K562 (cell line): ENCODE data around the gene PNMA8C. TPM values are rescaled to one million over a fixed set of nuclear protein-coding genes. Genes with fewer than 3 reads are reported as not detected.

Experiments
- ATAC-seq: fragments of 200-7000 bp; cut with Tn5 transposase; 3 replicates; pipeline ENCODE4 v1.9.1; 2020; ENCODE audit warnings: moderate library complexity
- BruUV-seq: library from RNA; stranded (reverse); fragments of 400-500 nt; replicated peaks from 2 replicates; lab custom pipeline; 2021; lab: Mats Ljungman, UMichigan
- CTCF ChIA-PET: fragments of 300-600 bp; formaldehyde crosslinking; extraction: SDS; loops from one replicate; lab custom pipeline; 2021; ENCODE audit warnings: low intra/inter-chr PET ratio; lab: Yijun Ruan, JAX
- POLR2A ChIA-PET: fragments of 300-600, 350-650 bp; sonication (Branson Sonifier 250); formaldehyde crosslinking; extraction: SDS; loops from one replicate; lab custom pipeline; 2021; ENCODE audit warnings: antibody characterized with exemption, inconsistent platforms; lab: Yijun Ruan, JAX
- DNase-seq, 4 experiments: peaks; one replicate each; pipeline versions ENCODE4 v3.0.0 to v3.0.0-alpha.2; 2011 to 2018; ENCODE audit warnings: low spot score in 3 of 4, mixed read lengths in 3 of 4; ENCODE audit errors: extremely low read depth in 1 of 4
- FAIRE-seq: peaks from 2 replicates; lab custom pipeline; 2011; peaks lifted over from hg19 to GRCh38; lab: Jason Lieb, UNC
- H2AFZ ChIP-seq: 2 replicates; pipeline ENCODE4 v1.6.0; 2011; ENCODE audit warnings: low read depth, low read length, control low read depth, inconsistent platforms
- H3K27ac ChIP-seq: fragments of 200-600 bp; 3 replicates; pipeline ENCODE4 v1.8.0; 2011; ENCODE audit warnings: low read depth, mild to moderate bottlenecking, control low read depth, inconsistent platforms, low read length, moderate library complexity, mixed read lengths; ENCODE audit errors: extremely low read depth
- H3K27me3 ChIP-seq, 2 experiments: fragments of 300-600 bp in 1 of 2; 2 replicates in 1 of 2; 3 replicates in 1 of 2; pipeline versions ENCODE4 v1.6.0 to v1.8.0; 2011; ENCODE audit warnings: inconsistent platforms in 2 of 2, low read length in 2 of 2, mild to moderate bottlenecking in 1 of 2, mixed read lengths in 1 of 2, moderate library complexity in 1 of 2; ENCODE audit not compliant: control insufficient read depth in 2 of 2, insufficient read depth in 2 of 2
- H3K36me3 ChIP-seq: fragments of 300-600 bp; 3 replicates; pipeline ENCODE4 v1.8.0; 2011; ENCODE audit warnings: mild to moderate bottlenecking, low read length, inconsistent platforms; ENCODE audit not compliant: control insufficient read depth, insufficient read depth
- H3K4me1 ChIP-seq, 2 experiments: fragments of 200-600 bp in 1 of 2; replicated peaks in 1 of 2; 2 replicates in 1 of 2; 3 replicates in 1 of 2; pipeline versions ENCODE4 v1.5.1 to v1.8.0; 2011; ENCODE audit warnings: inconsistent platforms in 2 of 2, low read length in 2 of 2, mild to moderate bottlenecking in 1 of 2, mixed read lengths in 1 of 2, moderate library complexity in 1 of 2; ENCODE audit not compliant: control insufficient read depth in 2 of 2, insufficient read depth in 2 of 2
- H3K4me2 ChIP-seq: 2 replicates; pipeline ENCODE4 v1.6.1; 2011; ENCODE audit warnings: low read length, control low read depth, inconsistent platforms, mixed read lengths; ENCODE audit not compliant: insufficient read depth
- H3K4me3 ChIP-seq: fragments of 200-600 bp; sonication (generic), shearing (Covaris generic); 2 replicates; pipeline ENCODE4 v1.5.1; 2016; ENCODE audit warnings: control low read depth, inconsistent platforms
- H3K79me2 ChIP-seq: fragments of 200-600 bp; 3 replicates; pipeline ENCODE4 v1.8.0; 2011; ENCODE audit warnings: low read length, inconsistent platforms; ENCODE audit not compliant: control insufficient read depth, insufficient read depth
- H3K9ac ChIP-seq, 2 experiments: 2 replicates each; pipeline versions ENCODE4 v1.6.0 to v1.6.1; 2011; ENCODE audit warnings: low read depth in 2 of 2, low read length in 2 of 2, control low read depth in 1 of 2, inconsistent platforms in 1 of 2, mild to moderate bottlenecking in 1 of 2, mixed read lengths in 1 of 2; ENCODE audit not compliant: insufficient read depth in 1 of 2
- H3K9me1 ChIP-seq: one replicate; pipeline ENCODE4 v1.6.0; 2011; ENCODE audit warnings: inconsistent platforms, mild to moderate bottlenecking, low read length, moderate library complexity; ENCODE audit not compliant: control insufficient read depth, insufficient read depth
- H3K9me3 ChIP-seq: replicated peaks from 2 replicates; pipeline ENCODE4 v1.5.1; 2011; ENCODE audit warnings: low read depth, low read length, inconsistent platforms; ENCODE audit not compliant: control insufficient read depth, insufficient read depth
- H4K20me1 ChIP-seq: replicated peaks from 2 replicates; pipeline ENCODE4 v1.6.1; 2011; ENCODE audit warnings: low read length, inconsistent platforms, mixed read lengths; ENCODE audit not compliant: control insufficient read depth, insufficient read depth
- ARHGAP35 ChIP-seq: fragments of 450-650 bp; IDR thresholded peaks from 2 replicates; pipeline ENCODE4 v1.6.1; 2018; ENCODE audit not compliant: partially characterized antibody
- ARID3A ChIP-seq: IDR thresholded peaks from 2 replicates; pipeline ENCODE4 v1.6.1; 2012; ENCODE audit warnings: low read depth, low read length, improper control_type of control experiment, borderline replicate concordance
- CREB3L1 ChIP-seq: fragments of 450-650 bp; IDR thresholded peaks from 2 replicates; pipeline ENCODE4 v1.6.1; 2014; ENCODE audit warnings: low read depth, mild to moderate bottlenecking, moderate library complexity, borderline replicate concordance
- ERF ChIP-seq: fragments of 450-650 bp; formaldehyde crosslinking; IDR thresholded peaks from 2 replicates; pipeline ENCODE4 v1.4.0; 2020; ENCODE audit warnings: mild to moderate bottlenecking, mixed read lengths
- HLTF ChIP-seq: fragments of 450-650 bp; IDR thresholded peaks from 2 replicates; pipeline ENCODE4 v1.6.1; 2016
- ILF3 ChIP-seq: fragments of 450-650 bp; IDR thresholded peaks from 2 replicates; pipeline ENCODE4 v1.6.1; 2018; ENCODE audit warnings: antibody characterized with exemption, mild to moderate bottlenecking, moderate library complexity, borderline replicate concordance
- KDM1A ChIP-seq, 2 experiments: fragments of 450-650 bp; IDR thresholded peaks; 2 replicates each; pipeline ENCODE4 v1.6.1; 2016; ENCODE audit warnings: mild to moderate bottlenecking in 2 of 2
- KDM2B ChIP-seq: fragments of 250-450 bp; sonication (Bioruptor Pico); IDR thresholded peaks from 2 replicates; pipeline ENCODE4 v1.8.0; 2021; ENCODE audit warnings: mild to moderate bottlenecking, moderate library complexity
- MCM5 ChIP-seq: fragments of 450-650 bp; IDR thresholded peaks from 2 replicates; pipeline ENCODE4 v1.6.1; 2016; ENCODE audit warnings: low read depth
- PPARD ChIP-seq: fragments of 250-450 bp; sonication (Bioruptor Pico); IDR thresholded peaks from 2 replicates; pipeline ENCODE4 v1.8.0; 2022; ENCODE audit warnings: inconsistent platforms, mild to moderate bottlenecking, moderate library complexity
- TAL1 ChIP-seq: fragments of 450-650 bp; IDR thresholded peaks from 2 replicates; pipeline ENCODE4 v1.6.1; 2016; ENCODE audit warnings: mild to moderate bottlenecking
- ZNF212 ChIP-seq: fragments of 450-650 bp; formaldehyde crosslinking; IDR thresholded peaks from 2 replicates; pipeline ENCODE4 v1.4.0; 2020; ENCODE audit warnings: mild to moderate bottlenecking
- ZNF695 ChIP-seq: fragments of 450-650 bp; formaldehyde crosslinking; IDR thresholded peaks from 2 replicates; pipeline ENCODE4 v1.4.0; 2020; ENCODE audit warnings: mild to moderate bottlenecking, moderate library complexity
- WGBS: fragments of 100-300 bp; shearing (Covaris generic); methylation state at CpG from one replicate; pipeline ENCODE4 v1.1.6; 2016; ENCODE audit warnings: low coverage, mixed read lengths; ENCODE audit not compliant: insufficient coverage; ENCODE audit errors: missing lambda C conversion rate; 5-methylcytosine and 5-hydroxymethylcytosine counted together
- in situ Hi-C: fragments of 300-500 bp; cut with MboI; formaldehyde crosslinking; loops from 4 replicates; pipeline ENCODE4 v1.15.0; 2018; ENCODE audit warnings: inconsistent platforms, mixed read lengths
- intact Hi-C: fragments of 100-400 bp; cut with micrococcal nuclease; formaldehyde crosslinking; loops from 2 replicates; pipeline ENCODE4 v1.14.2; 2022
- polyA plus RNA-seq, 8 experiments: library from polyadenylated mRNA; depleted of rRNA in 4 of 8; stranded (reverse) in 5 of 8; unstranded in 3 of 8; fragments of >200 nt; fragmentation: Nextera tagmentation in 2 of 8; fragmentation: Illumina TruSeq in 1 of 8; extraction: Ambion mirVana in 2 of 8; extraction: Trizol in 1 of 8; gene quantifications; 2 replicates each; pipeline versions ENCODE4 v1.2.1 to v1.2.3, GENCODE V29; 2011 to 2014; ENCODE audit warnings: inconsistent platforms in 1 of 8, missing spikeins in 1 of 8
- total RNA-seq, 7 experiments: library from RNA; depleted of rRNA in 6 of 7; stranded (reverse); fragments of >200 nt in 6 of 7; fragmentation: Illumina TruSeq in 2 of 7; extraction: Trizol in 2 of 7; gene quantifications; 2 replicates each; pipeline versions ENCODE4 v1.2.1 to v1.2.3, GENCODE V29; 2011 to 2021; ENCODE audit warnings: low replicate concordance in 1 of 7
- TF ChIP-seq, protein P1 (sequence below), 2 experiments: fragments of 450-650 bp in 1 of 2; sonication (generic) in 1 of 2; formaldehyde crosslinking in 1 of 2; IDR thresholded peaks in 1 of 2; conservative IDR thresholded peaks in 1 of 2; 2 replicates each; pipeline versions ENCODE4 v1.6.1 to v1.8.1; 2016 to 2023; ENCODE audit warnings: mild to moderate bottlenecking in 2 of 2, moderate library complexity in 2 of 2, inconsistent platforms in 1 of 2, missing genetic modification reagents in 1 of 2
- TF ChIP-seq, protein P2 (sequence below): fragments of 250-450 bp; sonication (Bioruptor Pico); IDR thresholded peaks from 2 replicates; pipeline ENCODE4 v1.6.1; 2021; ENCODE audit warnings: mild to moderate bottlenecking
- TF ChIP-seq, protein P3 (sequence below): fragments of 250-450 bp; sonication (Bioruptor Pico); IDR thresholded peaks from 2 replicates; pipeline ENCODE4 v1.8.0; 2021; ENCODE audit warnings: moderate library complexity, mild to moderate bottlenecking, inconsistent platforms

Gene PNMA8C
- total and polyA plus RNA-seq, 9 of the 15 experiments (the other 6 are each of a cell fraction or from before 2014, with no cell fraction given): 0.04 to 0.05 (median 0.05) TPM; not detected in 6

GRCh38 chr19:46442808-46443450 is 14.2 kb upstream of the PNMA8C start (continued):
- TF ChIP-seq CREB3L1: no peak
- TF ChIP-seq, protein P1, sequence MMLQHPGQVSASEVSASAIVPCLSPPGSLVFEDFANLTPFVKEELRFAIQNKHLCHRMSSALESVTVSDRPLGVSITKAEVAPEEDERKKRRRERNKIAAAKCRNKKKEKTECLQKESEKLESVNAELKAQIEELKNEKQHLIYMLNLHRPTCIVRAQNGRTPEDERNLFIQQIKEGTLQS (IDR thresholded peaks at IDR 0.05): peak; percentile 10; the same call in 1 of the 2 replicates
- TF ChIP-seq, protein P1 (CRISPR knock-in tag; conservative IDR thresholded peaks at IDR 0.05): no peak
- TF ChIP-seq, all 486 proteins: peak for 6

GRCh38 chr19:46441866-46442265 is 13.1 kb upstream of the PNMA8C start:
- in situ Hi-C loops: no loop called here
- no peak overlapping the region for H3K4me2 ChIP-seq
- POLR2A ChIA-PET: no interaction called here
- H3K4me1 ChIP-seq: no peaks in the 10 kb centered on the region
- H3K9me3 ChIP-seq: no peaks in the 10 kb centered on the region
- no peak for ATAC-seq
- no peak overlapping the region for H3K27ac ChIP-seq
- intact Hi-C loops: no loop called here
- H3K4me3 ChIP-seq: no peak overlapping the region
- no peaks in the 10 kb centered on the region for H3K79me2 ChIP-seq
- no peak overlapping the region for H3K9ac ChIP-seq
- DNase-seq: no peak
- no peaks in the 10 kb centered on the region for H4K20me1 ChIP-seq
- no peak overlapping the region for H2AFZ ChIP-seq
- CTCF ChIA-PET: no interaction called here
- BruUV-seq: no TSS peak
- H3K9me1 ChIP-seq: no peaks in the 10 kb centered on the region
- WGBS: 6% methylated on average over 1 of the region's 1 CpG
- FAIRE-seq: no peak
- peaks cover 1 to 17% of the 10 kb centered on the region in 2 experiments for H3K27me3 ChIP-seq
- no peaks in the 10 kb centered on the region for H3K36me3 ChIP-seq
- TF ChIP-seq MCM5: no peak
- TF ChIP-seq TAL1: no peak
- TF ChIP-seq KDM1A (IDR thresholded peaks at IDR 0.05): no peak
- TF ChIP-seq ZNF695: no peak
- TF ChIP-seq HLTF: no peak
- no peak for TF ChIP-seq ILF3
- TF ChIP-seq, protein P2, sequence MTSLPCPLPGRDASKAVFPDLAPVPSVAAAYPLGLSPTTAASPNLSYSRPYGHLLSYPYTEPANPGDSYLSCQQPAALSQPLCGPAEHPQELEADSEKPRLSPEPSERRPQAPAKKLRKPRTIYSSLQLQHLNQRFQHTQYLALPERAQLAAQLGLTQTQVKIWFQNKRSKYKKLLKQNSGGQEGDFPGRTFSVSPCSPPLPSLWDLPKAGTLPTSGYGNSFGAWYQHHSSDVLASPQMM (CRISPR knock-in tag): no peak
- TF ChIP-seq ERF (CRISPR knock-in tag): no peak
- TF ChIP-seq, protein P3, sequence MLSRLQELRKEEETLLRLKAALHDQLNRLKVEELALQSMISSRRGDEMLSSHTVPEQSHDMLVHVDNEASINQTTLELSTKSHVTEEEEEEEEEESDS: no peak
- no peak for TF ChIP-seq KDM2B (CRISPR knock-in tag)
- no peak for TF ChIP-seq ARID3A
- no peak for TF ChIP-seq PPARD (CRISPR knock-in tag)
- no peak for TF ChIP-seq ZNF212
- TF ChIP-seq ARHGAP35: no peak
